HG03045 (cell line): ENCODE measurements around the gene PPAN.
A peak's percentile ranks its signal among the peaks of the same experiment; 100 is the strongest.

Source experiments
- ATAC-seq: cut with Tn5 transposase; IDR thresholded peaks from one replicate; pipeline ENCODE4 v1.9.1; 2021; ENCODE audit warnings: mild to moderate bottlenecking, moderate library complexity; ENCODE audit not compliant: unreplicated experiment

PPAN gene

GRCh38 chr19:10091895-10092641 lies 14.1 kb upstream of the PPAN start:
- no peak for ATAC-seq

- ATAC-seq, result no peak
Measured at GRCh38 chr19:10092648-10093294, 13.4 kb upstream of the PPAN start.

- no peak for ATAC-seq
Measured at GRCh38 chr19:10093295-10094186, 12.6 kb upstream of the PPAN start.

GRCh38 chr19:10095622-10095947 lies 10.6 kb upstream of the PPAN start:
- no peak for ATAC-seq

- ATAC-seq, result peak; percentile 76
Measured at GRCh38 chr19:10095948-10096614, 10.1 kb upstream of the PPAN start.

GRCh38 chr19:10096615-10096963 lies 9.6 kb upstream of the PPAN start:
- ATAC-seq, result no peak

- no peak for ATAC-seq
Measured at GRCh38 chr19:10100163-10100785, 5.9 kb upstream of the PPAN start.

GRCh38 chr19:10102787-10103236 lies 3.4 kb upstream of the PPAN start:
- no peak for ATAC-seq

GRCh38 chr19:10104130-10104513 lies 2.0 kb upstream of the PPAN start:
- ATAC-seq, result no peak

GRCh38 chr19:10104665-10105508 lies 1.3 kb upstream of the PPAN start:
- ATAC-seq, result no peak

GRCh38 chr19:10105509-10106099 lies 558 bp upstream of the PPAN start:
- peak; percentile 11 for ATAC-seq

GRCh38 chr19:10107254-10107653 lies 1.1 kb downstream of the PPAN start:
- no peak for ATAC-seq

- ATAC-seq, result no peak
Measured at GRCh38 chr19:10107817-10108367, 1.7 kb downstream of the PPAN start.

- ATAC-seq, result no peak
Measured at GRCh38 chr19:10109528-10109927, 3.4 kb downstream of the PPAN start.

- no peak for ATAC-seq
Measured at GRCh38 chr19:10110076-10110971, 4.2 kb downstream of the PPAN start.

GRCh38 chr19:10110972-10111317 lies 4.8 kb downstream of the PPAN start:
- no peak for ATAC-seq

- ATAC-seq, result no peak
Measured at GRCh38 chr19:10111405-10111811, 5.2 kb downstream of the PPAN start, which contains the start of gene P2RY11. P2RY11 (plus strand) TSS chr19:10111693; CDS start chr19:10111722, 29 bp downstream.
